ENCODE data around the gene ADARB2. TPM values are rescaled to one million over a fixed set of nuclear protein-coding genes. Genes with fewer than 3 reads are reported as not detected.

ADARB2 gene
- not detected in 2 replicates for total RNA-seq

GRCh38 chr10:1737222-1738061, at the start of gene ADARB2:
Gene ADARB2 (minus strand): TSS chr10:1737525.

